Transverse colon (tissue), 4 donors: Measurements from ENCODE around the gene ACTN4. TPM values are rescaled to one million over a fixed set of nuclear protein-coding genes. Genes with fewer than 3 reads are reported as not detected.

Source experiments
- DNase-seq: peaks from one replicate; pipeline ENCODE4 v3.0.0-alpha.2; 2019
- H3K27ac ChIP-seq, 4 donors: fragments of 200-600 bp; sonication (generic); 2 replicates each; pipeline ENCODE4 v1.5.1; 2016 to 2018; ENCODE audit warnings: inconsistent platforms in 4 of 4
- H3K27me3 ChIP-seq: fragments of 200-600 bp; sonication (generic); 2 replicates; pipeline ENCODE4 v1.5.1; 2017; ENCODE audit warnings: inconsistent platforms
- H3K36me3 ChIP-seq, 4 donors: fragments of 200-600 bp; sonication (generic); 2 replicates each; pipeline ENCODE4 v1.5.1; 2017 to 2019; ENCODE audit warnings: inconsistent platforms in 4 of 4
- H3K4me1 ChIP-seq, 4 donors: fragments of 200-600 bp; sonication (generic); 2 replicates each; pipeline ENCODE4 v1.5.1; 2017 to 2020; ENCODE audit warnings: inconsistent platforms in 4 of 4
- H3K4me3 ChIP-seq, 4 donors: fragments of 200-600 bp; sonication (generic); 1 replicate in 1 of 4; 2 replicates in 3 of 4; pipeline versions ENCODE4 v1.5.1 to v1.6.1; 2017 to 2019; ENCODE audit warnings: inconsistent platforms in 4 of 4
- H3K9me3 ChIP-seq, 2 donors: fragments of 200-600 bp; sonication (generic); 2 replicates each; pipeline ENCODE4 v1.5.1; 2017 to 2019; ENCODE audit warnings: inconsistent platforms in 2 of 2
- CTCF ChIP-seq, 5 experiments: fragments of 200-600 bp in 3 of 5; fragments of 450-650 bp in 2 of 5; sonication (generic) in 3 of 5; IDR thresholded peaks; 1 replicate in 2 of 5; 2 replicates in 3 of 5; pipeline ENCODE4 v1.5.1; 2016 to 2017; ENCODE audit warnings: antibody characterized with exemption in 5 of 5, inconsistent platforms in 3 of 5, mild to moderate bottlenecking in 2 of 5, moderate library complexity in 1 of 5
- EP300 ChIP-seq: sonication (generic); formaldehyde crosslinking; IDR thresholded peaks from one replicate; pipeline ENCODE4 v1.6.1; 2017; ENCODE audit warnings: antibody characterized with exemption, low read depth
- POLR2A ChIP-seq: fragments of 450-650 bp; IDR thresholded peaks from one replicate; pipeline ENCODE4 v1.6.1; 2016; ENCODE audit warnings: antibody characterized with exemption, mild to moderate bottlenecking, moderate library complexity
- POLR2AphosphoS5 ChIP-seq, 3 donors: sonication (generic); formaldehyde crosslinking; IDR thresholded peaks; one replicate each; pipeline ENCODE4 v1.6.1; 2016; ENCODE audit warnings: antibody characterized with exemption in 3 of 3
- WGBS, 2 donors: methylation state at CpG; one replicate each; pipeline ENCODE4 v1.1.5; 2018; ENCODE audit warnings: low coverage in 1 of 2; 5-methylcytosine and 5-hydroxymethylcytosine counted together
- in situ Hi-C, 4 donors: fragments of 200-750 bp; cut with MboI; loops; one replicate each; pipeline versions ENCODE4 v1.15.0 to v1.15.1; 2017; ENCODE audit warnings: low sequenced_read_pairs in 3 of 4, low pct_ligation_motif_present in 1 of 4, low pct_unique_long_range_greater_than_20kb in 1 of 4
- intact Hi-C: fragments of 100-400 bp; cut with DNase I; formaldehyde crosslinking; loops from one replicate; pipeline ENCODE4 v1.15.1; 2023; ENCODE audit warnings: low total_unique reads
- total RNA-seq, 4 donors: library from RNA; depleted of rRNA; stranded (reverse); fragments of >200 nt; gene quantifications; one replicate each; pipeline ENCODE4 v1.1.0, GENCODE V29; 2016

The ACTN4 gene
- total RNA-seq, 4 donors from 2014 or later, result 458 to 1,080 (median 723) TPM

- Histone ChIP-seq H3K36me3 (peaks cover 0 to 21% (median 9%) of the 10 kb centered on the region in 4 donors), H3K4me1 (peaks cover 11 to 20% (median 16%) of the 10 kb centered on the region in 4 donors), H3K4me3 (peak within 1 kb of the TSS; percentile 56 to 95 (median 78)), H3K27ac (peak within 1 kb of the TSS; percentile 89 to 95 (median 92)), H3K9me3 (no peaks in the 10 kb centered on the region), H3K27me3 (no peaks in the 10 kb centered on the region)
- 20 to 51% methylated on average over 2 to 28 of the region's 28 CpGs for WGBS, 2 donors
- intact Hi-C loops (no loop called here), in situ Hi-C loops (loop anchor here in 2 of 4 donors (10.0 to 25.0 kb wide), 2 partner anchors 73 to 206 kb away; partner anchors contain the start of gene FAM98C (in 1 of the 2))
- TF ChIP-seq POLR2AphosphoS5 (IDR thresholded peaks at IDR 0.05), result no peak
- no peak for TF ChIP-seq EP300
- no peak for TF ChIP-seq CTCF (IDR thresholded peaks at IDR 0.05)
- no peak for TF ChIP-seq POLR2A
- peak; percentile 78 for DNase-seq
Observed at GRCh38 chr19:38617764-38618589, 29.5 kb upstream of the ACTN4 start, which contains the start of gene MAP4K1. Gene MAP4K1 (minus strand): TSS chr19:38617953. CDS start chr19:38617895, 58 bp downstream.

GRCh38 chr19:38618590-38619360 lies 28.7 kb upstream of the ACTN4 start, which contains the start of gene EIF3K:
Gene EIF3K (plus strand): TSS chr19:38619188. CDS start chr19:38619269, 81 bp downstream.
- Histone ChIP-seq H3K36me3 (peaks cover 0 to 27% (median 11%) of the 10 kb centered on the region in 4 donors), H3K4me3 (peak within 1 kb of the TSS; percentile 76 to 95 (median 84)), H3K27ac (peak within 1 kb of the TSS; percentile 89 to 95 (median 92)), H3K27me3 (no peaks in the 10 kb centered on the region), H3K4me1 (peaks cover 11 to 20% (median 16%) of the 10 kb centered on the region in 4 donors), H3K9me3 (no peaks in the 10 kb centered on the region)
- intact Hi-C loops (no loop called here), in situ Hi-C loops (loop anchor here in 2 of 4 donors (10.0 to 25.0 kb wide), 2 partner anchors 74 to 206 kb away; partner anchors contain the start of gene FAM98C (in 1 of the 2))
- no peak for TF ChIP-seq EP300
- TF ChIP-seq POLR2A, result peak; percentile 86
- TF ChIP-seq POLR2AphosphoS5 (IDR thresholded peaks at IDR 0.05), result peak; percentile 93 to 97 (median 95)
- 3 to 40% methylated on average over 4 to 26 of the region's 64 CpGs for WGBS, 2 donors
- peak; percentile 99 for DNase-seq

- Histone ChIP-seq H3K4me1 (peaks cover 11 to 20% (median 16%) of the 10 kb centered on the region in 4 donors), H3K36me3 (peaks cover 0 to 35% (median 15%) of the 10 kb centered on the region in 4 donors), H3K27me3 (no peaks in the 10 kb centered on the region), H3K27ac (peak overlapping the region; percentile 89 to 95 (median 91)), H3K4me3 (peak overlapping the region; percentile 76 to 95 (median 84)), H3K9me3 (no peaks in the 10 kb centered on the region)
- no peak for DNase-seq
- in situ Hi-C loops, result loop anchor here in 2 of 4 donors (10.0 to 25.0 kb wide), 3 partner anchors 75 to 215 kb away; partner anchors contain the start of gene FAM98C (in 2 of the 2)
- TF ChIP-seq POLR2AphosphoS5 (IDR thresholded peaks at IDR 0.05), result no peak
- TF ChIP-seq EP300, result no peak
- TF ChIP-seq POLR2A, result no peak
- TF ChIP-seq CTCF (IDR thresholded peaks at IDR 0.05), result no peak
- 18 to 23% methylated on average over 7 to 21 of the region's 21 CpGs for WGBS, 2 donors
- intact Hi-C loops, result no loop called here
Observed at GRCh38 chr19:38619361-38620174, 27.9 kb upstream of the ACTN4 start.

GRCh38 chr19:38624822-38625221 lies 22.6 kb upstream of the ACTN4 start:
- TF ChIP-seq CTCF (IDR thresholded peaks at IDR 0.05) (no peak), POLR2A (no peak), POLR2AphosphoS5 (IDR thresholded peaks at IDR 0.05) (no peak), EP300 (no peak)
- 83 to 88% methylated on average over 1 to 3 of the region's 3 CpGs for WGBS, 2 donors
- Histone ChIP-seq H3K36me3 (peaks cover 0 to 80% (median 36%) of the 10 kb centered on the region in 4 donors), H3K27ac (no peak overlapping the region), H3K9me3 (no peaks in the 10 kb centered on the region), H3K4me1 (peaks cover 5 to 7% (median 7%) of the 10 kb centered on the region in 4 donors), H3K4me3 (no peak overlapping the region), H3K27me3 (no peaks in the 10 kb centered on the region)
- no peak for DNase-seq
- in situ Hi-C loops (loop anchor here in 2 of 4 donors (10.0 to 25.0 kb wide), 3 partner anchors 80 to 220 kb away; partner anchors contain the start of gene FAM98C (in 2 of the 2)), intact Hi-C loops (no loop called here)
